GM12875 (cell line): ENCODE measurements around the gene P2RY4.
"Not testable (repeated sequence)": the region's sequence is repeated elsewhere in the genome, so short reads cannot be mapped to it uniquely, and the experiment has no call there.

Experiments used
- H3K4me3 ChIP-seq: one replicate; pipeline ENCODE4 v1.5.1; 2011; ENCODE audit warnings: low read depth, low read length, control low read depth
- TF ChIP-seq, protein P1 (sequence below): IDR thresholded peaks from 2 replicates; pipeline ENCODE4 v1.5.1; 2011; ENCODE audit warnings: low read depth, mild to moderate bottlenecking, control low read depth, inconsistent platforms, low read length, moderate library complexity, borderline replicate concordance; ENCODE audit not compliant: insufficient read depth

P2RY4 gene

GRCh38 chrX:70281951-70282350 is 21.9 kb upstream of the P2RY4 start, which contains the start of gene RAB41:
TSS of gene RAB41 (plus strand) at chrX:70282172. CDS start at chrX:70282218, 46 bp downstream.
- TF ChIP-seq, protein P1, sequence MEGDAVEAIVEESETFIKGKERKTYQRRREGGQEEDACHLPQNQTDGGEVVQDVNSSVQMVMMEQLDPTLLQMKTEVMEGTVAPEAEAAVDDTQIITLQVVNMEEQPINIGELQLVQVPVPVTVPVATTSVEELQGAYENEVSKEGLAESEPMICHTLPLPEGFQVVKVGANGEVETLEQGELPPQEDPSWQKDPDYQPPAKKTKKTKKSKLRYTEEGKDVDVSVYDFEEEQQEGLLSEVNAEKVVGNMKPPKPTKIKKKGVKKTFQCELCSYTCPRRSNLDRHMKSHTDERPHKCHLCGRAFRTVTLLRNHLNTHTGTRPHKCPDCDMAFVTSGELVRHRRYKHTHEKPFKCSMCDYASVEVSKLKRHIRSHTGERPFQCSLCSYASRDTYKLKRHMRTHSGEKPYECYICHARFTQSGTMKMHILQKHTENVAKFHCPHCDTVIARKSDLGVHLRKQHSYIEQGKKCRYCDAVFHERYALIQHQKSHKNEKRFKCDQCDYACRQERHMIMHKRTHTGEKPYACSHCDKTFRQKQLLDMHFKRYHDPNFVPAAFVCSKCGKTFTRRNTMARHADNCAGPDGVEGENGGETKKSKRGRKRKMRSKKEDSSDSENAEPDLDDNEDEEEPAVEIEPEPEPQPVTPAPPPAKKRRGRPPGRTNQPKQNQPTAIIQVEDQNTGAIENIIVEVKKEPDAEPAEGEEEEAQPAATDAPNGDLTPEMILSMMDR = no peak
- no peak within 1 kb of the TSS for H3K4me3 ChIP-seq

DNA sequence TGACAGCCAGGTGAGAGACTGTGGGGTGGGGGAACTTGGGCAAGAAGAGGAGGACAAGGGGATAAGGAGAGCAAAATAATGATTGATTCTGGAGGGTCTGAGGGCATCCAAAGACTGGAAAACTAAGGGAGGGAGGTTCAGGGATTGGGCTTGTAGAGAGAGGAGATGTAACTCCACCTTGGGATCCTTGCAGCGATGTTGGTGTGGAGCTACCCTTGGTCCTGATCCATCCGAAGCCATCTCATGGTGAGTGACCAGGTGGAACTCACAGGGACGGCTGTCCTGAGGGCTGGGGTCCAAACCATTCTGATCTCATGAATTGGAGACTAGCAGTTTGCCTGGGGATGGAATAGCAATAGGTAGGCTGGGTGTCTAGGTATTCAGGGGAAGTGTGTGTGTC is 20.6 kb upstream of the P2RY4 start:
- TF ChIP-seq, protein P1 = no peak
- H3K4me3 ChIP-seq = no peak overlapping the region

GRCh38 chrX:70279081-70279480 is 19.1 kb upstream of the P2RY4 start:
- TF ChIP-seq, protein P1 = no peak
- no peak overlapping the region for H3K4me3 ChIP-seq

DNA sequence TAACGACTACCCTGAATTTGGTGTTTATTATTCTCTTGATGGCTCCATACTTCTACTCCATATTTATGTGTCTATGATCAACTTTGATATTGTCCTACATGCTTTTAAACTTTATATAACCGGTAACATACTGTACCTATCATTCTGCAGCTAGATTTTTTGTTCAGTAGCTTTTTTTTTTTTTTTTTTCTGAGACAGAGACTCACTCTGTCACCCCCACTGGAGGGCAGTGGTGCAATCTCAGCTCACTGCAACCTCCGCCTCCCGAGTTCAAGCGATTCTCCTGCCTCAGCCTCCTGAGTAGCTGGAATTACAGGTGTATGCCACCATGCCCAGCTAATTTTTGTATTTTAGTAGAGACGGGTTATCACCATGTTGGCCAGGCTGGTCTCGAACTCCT is 14.0 kb upstream of the P2RY4 start:
- not testable (repeated sequence) for H3K4me3 ChIP-seq

- TF ChIP-seq, protein P1 = no peak
- no peak within 1 kb of the TSS for H3K4me3 ChIP-seq
Observed at GRCh38 chrX:70268034-70268433, 8.0 kb upstream of the P2RY4 start, which contains the start of gene ARR3. TSS of gene ARR3 (plus strand) at chrX:70268334. CDS start at chrX:70269386, 1,052 bp downstream.

- no peak overlapping the region for H3K4me3 ChIP-seq
- TF ChIP-seq, protein P1 = no peak
Observed at GRCh38 chrX:70264784-70265183, 4.8 kb upstream of the P2RY4 start.

DNA sequence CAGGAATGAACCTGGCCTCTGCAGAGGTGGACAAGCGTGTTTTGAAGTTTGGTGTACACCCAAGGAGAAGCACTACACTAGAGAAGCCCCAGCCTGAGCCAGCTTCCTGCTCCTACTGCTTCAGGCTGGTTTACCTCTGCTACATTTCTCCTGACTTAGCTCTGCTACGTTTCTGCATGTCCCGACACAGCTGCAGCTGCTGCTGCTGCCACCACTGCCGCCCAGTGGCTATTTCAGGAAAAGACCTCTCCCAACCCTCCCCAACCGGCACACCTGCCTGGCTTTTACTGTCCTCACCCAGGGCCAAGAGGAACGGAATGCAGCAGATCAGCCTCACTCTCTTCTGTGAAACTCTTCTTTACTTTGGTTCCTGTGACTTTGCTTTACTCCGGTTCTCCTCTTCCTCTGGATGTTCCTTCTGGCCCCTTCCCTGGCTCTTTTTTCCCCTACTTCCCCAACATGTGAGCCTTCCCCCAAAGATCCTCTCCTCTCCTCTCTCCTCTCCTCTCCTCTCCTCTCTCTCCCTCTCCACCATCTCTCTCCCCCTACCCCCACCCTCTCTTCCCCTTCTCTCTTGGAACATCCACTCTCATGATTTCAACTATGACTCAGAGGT is 3.1 kb upstream of the P2RY4 start:
- TF ChIP-seq, protein P1 = peak; percentile 63
- no peak overlapping the region for H3K4me3 ChIP-seq
